ENCODE measurements around the gene OR52H1.

The OR52H1 gene

DNA sequence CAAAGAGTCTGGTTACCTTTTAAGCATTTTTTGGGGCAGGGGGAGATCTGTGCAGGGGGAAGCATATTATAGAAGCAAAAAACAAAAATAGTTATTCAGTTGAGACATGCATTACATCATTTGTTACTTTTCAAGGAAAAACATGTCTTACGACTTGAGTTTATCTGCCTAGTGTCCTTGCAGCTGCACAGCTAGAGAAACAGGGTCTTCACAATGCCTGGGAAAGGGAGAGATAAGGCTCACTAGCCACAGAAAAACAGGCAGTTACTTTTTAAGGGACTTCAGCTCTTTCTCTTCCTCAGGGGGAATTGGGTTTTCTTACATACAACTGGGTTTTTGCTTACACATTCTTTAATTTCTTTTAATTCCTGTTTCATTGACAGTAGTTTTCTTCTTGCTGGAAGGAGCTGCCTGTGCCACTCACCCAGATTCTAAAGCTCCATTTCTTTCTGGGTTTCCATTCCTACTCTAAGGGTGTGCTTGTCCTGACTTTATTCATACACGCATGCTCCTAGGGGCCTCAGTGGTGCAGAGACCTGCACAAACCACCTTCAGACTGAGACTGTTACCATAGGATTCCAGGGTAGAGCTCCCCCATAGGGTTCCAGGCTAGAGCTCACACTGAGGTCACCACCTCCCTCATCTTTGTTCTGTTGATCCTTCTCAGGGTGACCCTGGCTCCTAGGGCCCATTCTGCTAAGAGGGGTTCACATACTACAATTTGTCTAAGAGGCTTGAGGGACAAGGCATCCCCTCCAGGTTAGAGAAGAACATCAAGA lies 17.1 kb downstream of the OR52H1 start:
- FAIRE-seq = no peak

DNA sequence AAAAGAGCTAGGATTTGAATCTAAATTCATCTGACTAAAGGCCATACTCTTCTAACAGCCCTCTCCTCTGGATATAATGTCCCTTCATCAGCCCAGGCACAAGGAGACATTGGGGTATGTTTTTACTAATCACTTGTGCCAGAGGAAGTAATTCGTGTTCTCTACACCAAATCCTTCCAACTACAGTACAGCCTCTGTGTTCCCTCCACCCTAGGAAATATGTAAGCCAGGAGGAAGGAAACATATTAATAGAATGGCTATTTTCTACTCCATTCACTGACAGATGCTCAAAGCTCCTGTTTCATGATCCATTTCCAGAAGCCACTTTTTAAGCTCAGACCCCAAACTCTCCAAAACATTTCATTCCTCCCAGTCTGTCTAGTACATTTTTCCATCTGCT lies 19.8 kb downstream of the OR52H1 start:
- no peak for FAIRE-seq

- no peak for FAIRE-seq
These were observed 20.6 kb downstream of the OR52H1 start for GRCh38 chr11:5527716-5528115.

DNA sequence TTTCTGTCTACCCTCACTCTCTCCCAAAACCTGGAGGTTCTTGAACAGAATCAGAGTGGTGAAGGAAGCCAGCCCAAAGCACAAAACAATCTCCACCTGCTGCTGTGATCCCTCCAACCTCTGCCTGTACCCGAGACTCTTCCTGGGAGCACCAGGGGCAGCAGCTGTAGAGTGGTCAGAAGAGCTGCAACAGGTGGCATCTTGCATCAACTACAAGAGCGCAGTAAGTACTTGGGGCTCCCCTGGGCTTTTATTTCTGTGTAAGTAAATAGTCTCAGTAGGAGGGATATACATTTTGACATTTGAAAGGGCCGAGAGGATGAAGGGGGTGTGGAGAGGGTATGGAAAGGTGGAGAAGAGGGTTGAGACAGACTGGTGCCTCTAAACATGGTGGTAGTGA lies 23.6 kb downstream of the OR52H1 start:
- FAIRE-seq = no peak

- no peak for FAIRE-seq
These were observed 26.0 kb downstream of the OR52H1 start for GRCh38 chr11:5522308-5522707.

GRCh38 chr11:5521540-5521939 lies 26.8 kb downstream of the OR52H1 start:
- FAIRE-seq = no peak

DNA sequence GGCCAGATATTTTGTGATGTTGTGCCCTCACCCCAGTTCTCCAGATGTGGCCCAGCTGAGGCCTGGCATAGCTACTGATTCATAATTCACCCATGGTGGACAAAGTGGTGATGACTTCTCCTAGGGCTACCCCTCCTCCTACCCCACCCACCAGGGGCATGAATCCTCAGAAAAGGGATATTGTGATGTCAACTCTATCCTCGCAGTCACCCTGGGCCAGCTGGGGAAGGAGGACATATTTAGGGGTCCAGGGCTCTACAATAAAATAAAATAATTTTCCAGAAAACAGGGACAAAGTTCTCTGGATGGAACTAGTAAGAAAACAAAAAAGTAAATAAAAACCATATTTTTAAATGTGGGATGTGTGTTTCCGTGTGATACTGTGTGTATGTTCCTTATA lies 31.7 kb downstream of the OR52H1 start, which contains the start of gene UBQLNL:
TSS of gene UBQLNL (minus strand) at position 101 of the 400 bp plus-strand sequence. CDS start 258 bp downstream, outside the sequence.
- no peak for FAIRE-seq

DNA sequence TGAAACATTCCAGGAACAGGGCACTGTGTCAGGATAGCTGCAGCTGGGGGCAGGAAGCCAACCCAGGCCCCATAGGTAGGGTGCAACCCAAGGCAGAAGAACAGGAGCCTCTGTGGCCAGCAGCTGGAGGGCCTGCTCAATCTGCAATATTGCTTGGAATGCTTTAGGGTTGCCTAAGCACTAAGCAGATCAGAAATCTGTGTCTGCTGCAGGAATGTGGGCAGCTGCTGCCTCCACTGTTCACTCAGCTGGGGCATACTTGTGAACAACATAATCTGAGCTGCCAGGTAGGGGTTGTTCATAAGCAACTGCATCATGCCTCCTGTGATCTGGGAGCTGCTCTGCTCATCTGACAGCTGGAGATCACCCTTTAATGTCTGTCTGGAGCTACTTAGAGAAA lies 33.5 kb downstream of the OR52H1 start:
- FAIRE-seq = no peak

- no peak for FAIRE-seq
These were observed 38.5 kb downstream of the OR52H1 start, which contains the start of gene UBQLN3 for GRCh38 chr11:5509803-5510202. TSS of gene UBQLN3 (minus strand) at chr11:5509957. CDS start at chr11:5509558, 399 bp downstream.

- FAIRE-seq = no peak
These were observed 39.7 kb downstream of the OR52H1 start for GRCh38 chr11:5508605-5509004.

DNA sequence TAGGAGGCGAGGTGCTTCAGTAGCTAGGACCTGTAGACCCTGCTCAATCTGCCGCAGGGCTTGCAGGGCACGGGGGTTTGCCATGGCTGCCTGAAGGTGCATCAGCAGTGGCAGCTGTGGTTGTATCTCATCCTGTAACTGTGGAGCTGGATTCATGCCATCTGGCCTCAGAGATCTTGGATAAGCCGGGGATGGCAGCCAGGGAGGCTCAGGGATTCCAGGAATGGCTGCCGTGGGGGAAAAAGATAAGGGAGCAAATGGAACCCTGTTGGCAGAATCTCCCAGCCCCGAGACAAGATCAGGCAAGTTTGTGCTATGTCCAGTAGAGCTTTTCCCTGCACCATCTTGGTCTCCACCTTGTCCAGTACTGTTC lies 40.4 kb downstream of the OR52H1 start:
- FAIRE-seq = no peak

GRCh38 chr11:5507177-5507932 lies 41.0 kb downstream of the OR52H1 start:
- no peak for FAIRE-seq

DNA sequence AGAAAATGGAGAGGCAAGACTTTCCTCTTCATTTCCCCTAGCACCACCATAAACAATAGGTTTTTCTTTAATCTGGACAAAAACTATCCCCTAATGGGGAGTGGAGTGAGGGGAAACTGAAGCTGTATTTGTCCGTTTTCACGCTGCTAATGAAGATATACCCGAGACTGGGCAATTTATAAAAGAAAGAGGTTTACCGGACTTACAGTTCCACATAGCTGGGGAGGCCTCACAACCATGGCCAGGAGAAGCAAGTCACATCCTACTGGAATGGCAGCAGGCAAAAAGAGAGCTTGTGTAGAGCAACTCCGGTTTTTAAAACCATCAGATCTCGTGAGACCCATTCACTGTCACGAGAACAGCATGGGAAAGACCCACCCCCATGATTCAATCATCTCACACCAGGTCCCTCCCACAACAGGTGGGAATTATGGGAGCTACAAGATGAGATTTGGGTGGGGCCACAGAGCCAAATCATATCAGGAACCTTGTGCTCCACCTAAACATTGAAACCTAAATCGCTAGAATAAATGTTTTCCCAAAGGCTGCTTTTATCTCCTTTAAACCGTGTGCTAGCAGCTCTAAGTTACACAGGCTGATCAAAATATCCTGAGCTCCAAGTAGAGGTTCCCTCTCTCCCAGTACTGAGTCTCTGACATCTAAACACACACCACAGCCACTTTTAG lies 42.8 kb downstream of the OR52H1 start:
- FAIRE-seq = no peak

- FAIRE-seq = no peak
These were observed 43.9 kb downstream of the OR52H1 start for GRCh38 chr11:5504403-5504921.

DNA sequence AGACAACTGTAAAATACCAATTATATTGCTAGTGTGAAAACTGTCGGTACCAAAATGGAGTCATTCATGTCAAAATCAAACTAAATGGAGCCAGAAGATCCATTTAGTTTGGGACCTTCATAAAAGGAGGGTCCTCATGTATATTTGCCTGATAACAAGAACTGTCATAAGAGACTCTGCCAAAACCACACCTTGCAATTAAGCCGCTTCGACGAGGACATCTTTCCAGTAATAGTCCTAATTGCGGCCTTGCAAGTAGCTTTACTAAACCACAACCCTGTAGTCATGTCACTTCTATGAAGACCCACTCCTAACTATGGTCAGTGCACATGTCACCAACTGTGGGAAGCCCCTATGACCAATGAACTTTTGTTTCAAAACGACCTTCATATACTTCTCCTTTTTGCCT lies 47.9 kb downstream of the OR52H1 start:
- no peak for FAIRE-seq

DNA sequence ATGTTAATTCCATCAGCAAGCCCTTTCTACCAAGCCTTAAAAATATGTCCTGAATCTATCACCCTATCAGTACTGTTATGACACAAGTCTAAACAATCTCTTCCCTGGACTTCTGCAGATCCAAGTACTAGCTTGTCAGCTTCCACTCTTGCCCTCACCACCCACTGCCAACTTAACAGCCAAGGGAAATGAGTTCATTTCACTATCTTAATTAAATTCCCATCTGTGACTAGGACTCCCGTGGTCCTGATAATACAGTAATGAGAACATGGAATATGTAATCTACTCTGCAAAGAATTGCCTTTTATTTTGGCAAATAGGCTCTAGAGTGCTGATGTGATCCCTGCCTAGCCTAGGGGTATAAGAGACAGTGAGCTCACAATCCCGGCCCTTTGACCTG lies 48.7 kb downstream of the OR52H1 start:
- FAIRE-seq = no peak

Data from TTC549 (cell line).